KMS-11 (cell line): Measurements from ENCODE around the gene EEF2KMT.

Experiments
- H2AFZ ChIP-seq: fragments of 200-600 bp; sonication (generic); 2 replicates; pipeline ENCODE4 v1.6.1; 2016; ENCODE audit warnings: antibody characterized with exemption, mixed run types, low read depth
- H3K27ac ChIP-seq: fragments of 200-600 bp; sonication (generic); 2 replicates; pipeline ENCODE4 v1.6.1; 2016; ENCODE audit warnings: mild to moderate bottlenecking, mixed run types
- H3K27me3 ChIP-seq: fragments of 200-600 bp; sonication (generic); 2 replicates; pipeline ENCODE4 v1.6.1; 2017; ENCODE audit warnings: mild to moderate bottlenecking, low read depth, mixed run types, moderate library complexity; ENCODE audit not compliant: insufficient read depth
- H3K36me3 ChIP-seq: fragments of 200-600 bp; sonication (generic); 2 replicates; pipeline ENCODE4 v1.6.1; 2017; ENCODE audit warnings: mild to moderate bottlenecking, mixed run types; ENCODE audit not compliant: insufficient read depth
- H3K4me1 ChIP-seq: fragments of 200-600 bp; sonication (generic); 2 replicates; pipeline ENCODE4 v1.6.1; 2016; ENCODE audit warnings: mild to moderate bottlenecking, low read depth, mixed run types; ENCODE audit not compliant: poor library complexity, severe bottlenecking
- H3K4me2 ChIP-seq: fragments of 200-600 bp; sonication (generic); 2 replicates; pipeline ENCODE4 v1.7.0; 2016; ENCODE audit warnings: mild to moderate bottlenecking, mixed run types
- H3K4me3 ChIP-seq: fragments of 200-600 bp; sonication (generic); IDR thresholded peaks from 2 replicates; pipeline ENCODE4 v1.6.1; 2017; ENCODE audit warnings: low read depth, low read length, mixed read lengths; ENCODE audit not compliant: insufficient read depth
- H3K79me2 ChIP-seq: fragments of 200-600 bp; sonication (generic); 2 replicates; pipeline ENCODE4 v1.6.1; 2016; ENCODE audit warnings: low read depth, mixed run types; ENCODE audit not compliant: insufficient read depth
- H3K9ac ChIP-seq: fragments of 200-600 bp; sonication (generic); 2 replicates; pipeline ENCODE4 v1.6.1; 2016; ENCODE audit warnings: mild to moderate bottlenecking, mixed run types
- H4K20me1 ChIP-seq: fragments of 200-600 bp; sonication (generic); 2 replicates; pipeline ENCODE4 v1.6.1; 2016; ENCODE audit warnings: mild to moderate bottlenecking, mixed run types; ENCODE audit not compliant: insufficient read depth
- CTCF ChIP-seq: fragments of 200-600 bp; sonication (generic); conservative IDR thresholded peaks from 2 replicates; pipeline ENCODE4 v1.6.1; 2017; ENCODE audit warnings: low read depth, mild to moderate bottlenecking, antibody characterized with exemption, low read length, moderate library complexity, mixed read lengths

Gene EEF2KMT

GRCh38 chr16:5041600-5042133 is 55.9 kb downstream of the EEF2KMT start:
- Histone ChIP-seq H2AFZ (no peak overlapping the region), H3K4me2 (peak overlapping the region; percentile 45), H3K4me1 (peaks cover 33% of the 10 kb centered on the region), H4K20me1 (no peaks in the 10 kb centered on the region), H3K4me3 (no peak overlapping the region), H3K27ac (peak overlapping the region; percentile 40; the same call in 1 of the 2 replicates), H3K79me2 (no peaks in the 10 kb centered on the region), H3K27me3 (no peaks in the 10 kb centered on the region), H3K36me3 (no peaks in the 10 kb centered on the region), H3K9ac (no peak overlapping the region; the same call in 1 of the 2 replicates)
- TF ChIP-seq CTCF, result no peak

- peaks cover 36% of the 10 kb centered on the region for H3K4me1 ChIP-seq
- no peak overlapping the region for H3K4me3 ChIP-seq
- no peak overlapping the region for H2AFZ ChIP-seq
- H4K20me1 ChIP-seq, result no peaks in the 10 kb centered on the region
- TF ChIP-seq CTCF, result no peak
- no peak overlapping the region for H3K27ac ChIP-seq
- H3K4me2 ChIP-seq, result peak overlapping the region; percentile 45; the same call in 1 of the 2 replicates
- H3K9ac ChIP-seq, result no peak overlapping the region
- no peaks in the 10 kb centered on the region for H3K36me3 ChIP-seq
- no peaks in the 10 kb centered on the region for H3K79me2 ChIP-seq
- no peaks in the 10 kb centered on the region for H3K27me3 ChIP-seq
Observed at GRCh38 chr16:5040451-5040850, 57.1 kb downstream of the EEF2KMT start.

- H3K4me2 ChIP-seq, result no peak overlapping the region
- no peaks in the 10 kb centered on the region for H3K36me3 ChIP-seq
- no peak for TF ChIP-seq CTCF
- no peak overlapping the region for H3K9ac ChIP-seq
- no peak overlapping the region for H2AFZ ChIP-seq
- H3K27ac ChIP-seq, result no peak overlapping the region
- H3K27me3 ChIP-seq, result no peaks in the 10 kb centered on the region
- no peaks in the 10 kb centered on the region for H3K79me2 ChIP-seq
- H4K20me1 ChIP-seq, result no peaks in the 10 kb centered on the region
- no peak overlapping the region for H3K4me3 ChIP-seq
- H3K4me1 ChIP-seq, result peaks cover 36% of the 10 kb centered on the region
Observed at GRCh38 chr16:5036228-5037156, 61.1 kb downstream of the EEF2KMT start.

- H2AFZ ChIP-seq, result no peak overlapping the region
- no peaks in the 10 kb centered on the region for H3K36me3 ChIP-seq
- no peaks in the 10 kb centered on the region for H3K79me2 ChIP-seq
- H4K20me1 ChIP-seq, result no peaks in the 10 kb centered on the region
- no peak for TF ChIP-seq CTCF
- no peaks in the 10 kb centered on the region for H3K27me3 ChIP-seq
- no peak overlapping the region for H3K4me3 ChIP-seq
- no peak overlapping the region for H3K9ac ChIP-seq
- H3K27ac ChIP-seq, result no peak overlapping the region
- no peak overlapping the region for H3K4me2 ChIP-seq
- peaks cover 29% of the 10 kb centered on the region for H3K4me1 ChIP-seq
Observed at GRCh38 chr16:5035909-5036227, 61.7 kb downstream of the EEF2KMT start.
